ENCODE data around the gene HOXA4.

HOXA4 gene

DNA sequence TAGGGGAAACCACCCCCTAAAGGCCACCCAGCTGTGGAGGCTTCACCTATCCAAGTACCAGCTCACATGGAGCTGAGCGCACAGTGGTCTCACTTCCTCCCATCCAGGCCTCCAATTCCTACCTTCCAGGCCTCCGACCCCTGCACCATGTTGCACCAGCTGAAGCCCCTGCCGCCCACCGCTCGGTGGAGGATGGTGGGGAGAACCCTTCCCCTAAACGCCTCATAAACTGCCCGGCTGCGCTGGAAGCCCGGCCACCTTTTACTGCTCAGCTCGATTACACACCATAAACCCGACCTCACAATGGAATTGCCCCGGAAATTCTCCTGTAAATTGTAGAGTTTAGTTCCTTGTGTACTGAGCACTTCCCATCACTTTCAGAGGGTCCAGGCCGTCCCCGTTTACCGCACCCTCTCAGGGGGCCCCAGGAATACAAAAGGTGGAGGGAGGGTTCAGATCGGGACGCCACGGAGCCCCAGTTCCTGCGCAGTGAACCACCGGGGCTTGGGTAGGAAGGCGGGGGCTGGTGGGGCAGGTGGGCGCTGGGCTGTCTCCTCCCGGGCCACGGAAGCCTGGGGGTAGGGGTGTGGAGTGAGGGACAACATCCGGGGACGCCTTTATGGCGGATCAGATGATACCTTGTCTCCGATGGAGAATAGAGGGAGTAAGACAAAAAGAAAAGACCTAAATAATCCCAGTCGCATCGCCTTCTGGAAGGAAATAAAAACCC is 27.3 kb upstream of the HOXA4 start:
- no peak for DNase-seq

DNA sequence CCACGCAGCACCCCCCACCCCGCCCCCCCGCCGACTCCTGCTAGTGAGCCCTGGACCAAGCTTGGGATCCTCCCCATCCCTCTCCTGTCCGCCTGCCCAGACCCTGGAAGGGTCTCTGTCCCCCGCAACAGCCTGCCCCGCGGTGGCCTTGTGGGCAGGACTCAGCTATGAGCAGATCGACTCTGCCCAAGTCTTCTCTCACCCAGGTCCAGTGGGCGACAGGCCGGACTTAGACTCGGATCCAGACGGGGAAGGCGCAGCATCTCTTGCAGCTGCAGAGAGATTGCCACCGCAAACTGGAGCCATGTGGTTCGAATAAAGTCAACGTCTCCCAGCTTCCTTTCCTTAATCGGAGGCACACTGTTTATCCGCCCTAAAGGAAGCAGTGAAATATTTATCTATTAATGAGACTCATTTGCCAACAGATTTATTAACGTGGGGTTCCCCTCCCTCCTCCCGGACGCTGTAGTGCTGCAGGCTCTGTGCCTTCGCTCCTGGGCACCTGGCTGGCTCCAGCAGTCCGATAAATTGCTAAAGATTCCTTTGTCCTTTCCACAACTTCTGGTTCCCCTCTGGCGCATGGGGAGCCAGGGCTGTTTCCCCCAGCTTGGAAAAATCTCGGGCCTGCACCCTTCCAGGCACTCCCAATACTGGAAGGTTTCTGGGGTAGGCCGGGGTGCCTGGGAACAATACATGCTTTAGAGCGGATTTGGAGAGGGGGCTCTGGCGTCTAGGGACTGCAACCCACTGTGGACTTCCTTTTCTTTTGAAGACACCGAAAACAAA is 26.6 kb upstream of the HOXA4 start:
- no peak for DNase-seq

DNA sequence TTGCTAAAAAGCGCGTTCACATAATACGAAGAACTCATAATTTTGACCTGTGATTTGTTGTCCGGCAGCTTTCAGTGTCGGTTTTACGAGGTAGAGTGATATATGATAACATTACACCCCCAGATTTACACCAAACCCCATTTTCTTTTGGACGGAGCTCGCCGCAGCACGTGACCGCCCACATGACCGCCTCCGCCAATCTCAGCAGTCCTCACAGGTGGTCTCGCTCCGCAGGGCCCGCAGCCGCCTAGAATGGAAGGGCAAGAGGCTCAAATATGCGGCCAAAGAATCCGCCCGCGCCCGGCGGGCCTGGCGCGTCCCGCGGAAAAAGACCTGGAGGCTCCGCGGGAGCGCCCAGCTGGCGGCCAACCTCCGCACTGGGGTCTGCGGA is 25.9 kb upstream of the HOXA4 start, which contains the start of gene HOXA7:
HOXA7 (minus strand) TSS at position 168 of the 391 bp plus-strand sequence; CDS start at position 38, 130 bp downstream.
- no peak for DNase-seq

DNA sequence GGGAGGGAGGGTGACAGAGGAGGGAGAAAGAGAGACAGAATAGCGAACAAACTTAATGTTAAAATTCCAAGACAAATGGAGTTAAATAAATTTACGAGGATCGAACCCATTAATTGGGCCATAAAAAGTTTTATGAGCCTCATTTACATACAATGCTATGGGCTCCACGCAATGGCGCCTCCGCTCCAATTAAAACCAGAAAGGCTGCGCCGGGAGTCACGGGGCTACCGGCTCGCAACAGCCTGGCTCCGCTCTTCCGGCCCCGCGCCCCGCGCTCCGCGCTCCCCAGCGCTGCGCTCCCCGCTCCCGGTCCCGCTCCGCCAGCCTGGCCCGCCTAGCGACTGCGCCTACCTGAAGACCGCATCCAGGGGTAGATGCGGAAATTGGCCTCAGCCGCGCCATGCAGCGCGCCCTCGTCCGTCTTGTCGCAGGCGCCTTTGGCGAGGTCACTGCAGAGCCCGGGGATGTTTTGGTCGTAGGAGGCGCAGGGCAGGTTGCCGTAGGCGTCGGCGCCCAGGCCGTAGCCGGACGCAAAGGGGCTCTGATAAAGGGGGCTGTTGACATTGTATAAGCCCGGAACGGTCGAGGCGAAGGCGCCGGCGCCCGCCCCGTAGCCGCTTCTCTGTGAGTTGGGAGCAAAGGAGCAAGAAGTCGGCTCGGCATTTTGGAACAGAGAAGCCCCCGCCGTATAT is 25.4 kb upstream of the HOXA4 start:
- no peak for DNase-seq

DNA sequence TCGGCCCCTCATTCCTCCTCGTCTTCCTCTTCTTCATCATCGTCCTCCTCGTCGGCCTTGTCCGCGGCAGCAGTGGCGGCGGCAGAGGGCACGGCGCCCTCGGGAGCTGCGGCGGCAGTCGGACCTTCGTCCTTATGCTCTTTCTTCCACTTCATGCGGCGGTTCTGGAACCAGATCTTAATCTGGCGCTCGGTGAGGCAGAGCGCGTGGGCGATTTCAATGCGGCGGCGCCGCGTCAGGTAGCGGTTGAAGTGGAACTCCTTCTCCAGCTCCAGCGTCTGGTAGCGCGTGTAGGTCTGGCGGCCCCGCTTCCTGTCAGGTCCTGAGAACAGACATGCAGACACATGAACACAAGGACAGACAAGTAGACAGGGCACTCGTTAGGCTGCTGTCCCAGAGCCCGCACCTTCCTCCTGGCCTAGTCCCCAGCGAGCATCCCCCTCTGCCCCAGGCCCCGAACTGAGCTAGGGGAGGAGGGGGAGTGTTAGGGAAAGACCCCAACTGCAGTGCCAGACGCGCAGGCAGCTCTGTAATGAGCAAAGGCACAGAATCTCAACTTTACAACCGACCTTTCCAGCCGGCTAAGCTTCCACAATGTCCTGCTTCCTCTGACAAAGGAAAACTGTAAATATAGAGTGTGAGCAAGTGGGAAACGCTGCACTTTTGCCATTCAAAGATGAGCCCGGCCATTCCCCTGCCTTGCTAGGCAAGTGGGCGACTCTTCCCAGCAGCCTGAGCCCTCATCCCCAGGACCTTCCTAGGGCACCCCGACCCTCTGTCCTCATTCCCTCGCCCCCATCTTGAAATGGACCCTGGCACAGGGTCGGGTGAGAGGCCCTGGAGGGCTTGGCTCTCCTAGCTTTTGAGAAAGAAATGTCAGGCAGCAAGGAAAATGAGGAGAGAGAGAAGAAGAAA is 24.6 kb upstream of the HOXA4 start:
- DNase-seq, result no peak

DNA sequence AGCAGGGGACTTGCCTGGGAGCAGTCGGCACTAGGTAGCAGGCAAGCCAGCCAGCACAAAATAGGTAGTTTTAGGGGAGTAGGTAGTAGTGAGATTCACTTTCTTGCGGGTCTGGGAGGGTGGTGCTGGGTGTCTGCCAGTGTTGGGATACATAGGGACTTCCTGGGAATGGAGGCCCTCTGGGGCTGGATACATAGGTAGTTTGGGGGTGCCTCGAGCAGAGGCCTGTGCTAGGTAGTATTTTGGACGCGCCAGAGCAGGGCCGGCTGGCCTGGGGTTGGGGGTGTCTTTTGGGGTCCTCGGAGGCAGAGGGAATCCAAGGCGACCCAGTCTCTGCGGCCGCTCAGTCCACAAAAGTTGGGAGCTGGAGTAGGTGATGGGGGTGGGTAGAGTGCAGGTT is 23.8 kb upstream of the HOXA4 start:
- DNase-seq, result no peak

DNA sequence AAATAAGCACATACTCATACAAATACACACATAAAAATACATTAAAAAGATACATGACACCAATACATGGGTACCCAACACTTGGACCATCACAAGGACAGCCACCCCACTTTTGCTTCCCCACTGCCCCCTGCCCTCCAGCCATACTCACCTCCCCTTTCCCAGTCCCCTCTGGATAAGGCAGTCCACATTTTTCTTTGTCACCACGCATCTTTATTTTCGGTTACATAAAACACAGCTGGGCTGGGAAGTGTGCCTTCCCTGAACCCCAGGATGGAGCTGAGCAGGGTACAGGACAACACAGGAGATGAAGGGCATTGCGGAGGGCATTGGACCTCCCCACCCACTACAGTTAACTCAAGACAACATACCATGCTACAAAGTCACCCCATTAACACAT is 23.0 kb upstream of the HOXA4 start:
- DNase-seq, result no peak

DNA sequence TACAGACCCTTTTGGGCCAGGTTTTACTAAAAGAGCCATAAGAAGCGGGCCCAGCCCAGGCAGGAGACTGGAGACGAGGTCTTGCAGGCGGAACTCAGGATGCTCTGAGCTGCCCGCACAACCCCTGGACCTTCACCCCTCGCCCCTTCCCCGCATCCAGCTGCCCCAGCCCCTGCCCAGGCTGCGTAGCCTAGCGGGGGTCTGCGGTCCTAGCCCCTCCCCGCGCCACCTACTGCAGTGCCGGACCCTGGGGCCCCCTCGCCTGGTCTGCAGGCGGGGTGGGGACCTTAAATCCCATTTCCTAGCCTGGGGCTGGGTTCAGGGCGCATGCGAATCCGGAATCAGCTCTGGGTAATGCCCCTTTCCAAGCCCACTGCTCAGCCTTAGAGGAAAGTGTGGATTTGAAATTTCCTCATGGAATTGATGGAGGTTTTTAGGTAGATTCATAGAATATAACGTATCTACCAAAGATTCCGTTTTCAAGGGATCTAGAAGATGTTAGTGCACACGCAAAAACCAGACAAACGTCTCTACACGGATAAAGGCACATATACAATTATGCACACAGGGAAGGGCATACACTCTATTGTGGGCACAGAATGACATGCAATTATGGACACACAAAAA is 22.4 kb upstream of the HOXA4 start:
- DNase-seq, result no peak

DNA sequence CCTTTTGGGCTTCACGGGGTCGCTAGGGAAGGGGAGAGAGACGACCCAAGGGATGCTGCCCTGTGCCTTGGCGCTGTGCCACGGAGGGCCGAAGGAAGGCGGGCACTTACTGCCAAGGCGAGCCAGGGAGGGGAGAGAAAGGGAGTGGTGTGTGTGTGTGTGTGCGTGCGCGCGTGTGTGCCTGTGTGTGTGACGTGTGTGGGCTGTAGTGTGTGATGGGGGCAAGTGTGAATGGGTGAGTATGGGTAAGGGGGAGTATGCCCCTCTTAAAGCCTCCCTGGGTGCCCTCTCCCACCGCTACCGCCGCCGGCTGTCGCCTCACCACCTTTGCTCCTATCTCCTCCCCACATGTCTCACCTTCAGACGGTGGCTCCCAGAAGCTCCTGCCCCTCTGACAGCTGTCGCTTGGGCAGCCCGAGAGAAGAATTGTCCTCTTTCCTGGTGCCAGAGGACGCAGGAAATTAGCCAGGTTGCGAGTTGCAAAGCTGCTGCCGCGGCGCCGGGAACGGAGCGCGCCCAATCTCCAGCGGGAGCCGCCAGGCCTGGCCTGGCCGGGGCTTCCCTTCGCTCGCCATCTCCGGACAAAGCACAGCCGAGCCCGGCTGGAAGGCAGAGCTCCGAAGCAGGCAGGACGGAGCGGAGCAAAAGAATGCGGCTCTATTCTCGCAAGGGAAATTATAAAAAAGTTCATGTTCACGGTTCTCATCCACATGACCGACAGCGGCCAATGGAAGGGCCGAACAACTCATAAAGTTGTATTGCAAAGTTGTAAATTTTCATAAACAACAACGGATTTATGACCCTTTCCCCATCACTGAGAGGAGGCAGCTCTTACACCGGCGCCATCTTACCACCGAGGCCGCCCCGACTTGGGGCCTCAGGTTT is 21.6 kb upstream of the HOXA4 start, which contains the start of gene HOXA3:
HOXA3 (minus strand) TSS at position 653 of the 885 bp plus-strand sequence. CDS start 41,943 bp downstream, outside the sequence.
- DNase-seq, result no peak

DNA sequence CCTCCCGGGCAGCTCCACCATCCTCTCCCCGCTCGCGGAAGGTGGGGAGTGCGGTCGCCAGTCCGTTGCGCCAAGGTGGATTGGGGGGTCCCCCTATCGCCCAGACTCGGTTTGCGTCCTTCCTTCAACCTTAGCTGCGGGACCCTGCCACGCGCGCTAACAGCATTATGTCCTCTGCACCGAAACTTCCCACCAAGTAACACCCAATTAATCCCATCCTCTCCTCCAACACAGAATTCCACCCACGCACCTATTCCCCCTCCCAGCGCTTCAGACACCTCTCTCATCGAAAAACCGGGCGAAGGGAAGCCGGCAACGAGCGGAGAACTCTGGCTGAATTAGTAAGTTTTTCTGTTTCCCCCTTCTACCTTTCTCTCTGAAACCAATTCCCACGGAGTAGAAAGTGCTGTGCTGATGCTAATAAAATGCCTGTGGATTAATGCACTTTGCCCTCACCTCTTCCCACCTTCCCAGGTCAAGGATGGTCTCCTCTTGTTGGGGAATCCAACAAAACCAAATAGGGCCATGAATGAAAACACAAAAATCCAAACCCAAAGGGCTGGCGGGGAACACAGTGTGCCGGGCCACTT is 20.9 kb upstream of the HOXA4 start:
- no peak for DNase-seq

DNA sequence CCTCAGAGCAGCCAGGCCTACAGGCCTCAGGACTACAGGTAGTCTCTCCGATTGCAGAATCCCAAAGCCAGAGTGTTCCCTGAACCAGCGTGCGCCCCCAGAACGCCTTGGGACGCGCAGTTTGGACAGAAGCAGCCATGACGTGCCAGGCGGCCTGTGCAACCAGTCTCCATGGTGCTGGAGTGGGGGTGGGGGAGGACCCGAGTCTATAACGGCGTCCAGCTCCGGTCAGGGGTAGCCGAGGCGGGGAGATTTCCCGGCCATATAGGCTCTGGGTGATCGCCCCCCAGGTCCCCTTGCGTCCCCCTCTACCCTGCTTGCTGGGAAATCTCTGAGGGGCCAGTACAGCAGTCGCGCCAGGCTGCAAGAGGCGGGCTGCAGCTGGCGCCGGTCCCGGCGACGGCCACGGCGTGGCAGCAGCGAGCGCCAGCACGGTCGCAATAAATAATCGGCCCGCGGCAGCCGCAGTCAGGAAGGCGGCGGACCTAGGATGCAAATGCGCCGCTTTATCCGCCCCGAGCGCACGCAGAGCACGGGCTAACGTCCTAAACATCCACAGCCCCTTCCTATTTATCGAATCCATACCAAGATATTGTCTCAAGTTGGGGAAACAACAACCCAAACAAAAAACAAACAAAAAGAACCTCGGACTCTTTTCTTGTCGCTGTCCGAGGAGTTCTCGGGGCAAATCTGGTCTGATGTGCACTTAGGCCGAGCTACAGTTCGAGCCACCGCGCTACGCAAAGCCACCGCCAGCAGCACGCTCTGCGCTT is 20.2 kb upstream of the HOXA4 start:
- DNase-seq, result peak; percentile 37 to 68 (median 55)

DNA sequence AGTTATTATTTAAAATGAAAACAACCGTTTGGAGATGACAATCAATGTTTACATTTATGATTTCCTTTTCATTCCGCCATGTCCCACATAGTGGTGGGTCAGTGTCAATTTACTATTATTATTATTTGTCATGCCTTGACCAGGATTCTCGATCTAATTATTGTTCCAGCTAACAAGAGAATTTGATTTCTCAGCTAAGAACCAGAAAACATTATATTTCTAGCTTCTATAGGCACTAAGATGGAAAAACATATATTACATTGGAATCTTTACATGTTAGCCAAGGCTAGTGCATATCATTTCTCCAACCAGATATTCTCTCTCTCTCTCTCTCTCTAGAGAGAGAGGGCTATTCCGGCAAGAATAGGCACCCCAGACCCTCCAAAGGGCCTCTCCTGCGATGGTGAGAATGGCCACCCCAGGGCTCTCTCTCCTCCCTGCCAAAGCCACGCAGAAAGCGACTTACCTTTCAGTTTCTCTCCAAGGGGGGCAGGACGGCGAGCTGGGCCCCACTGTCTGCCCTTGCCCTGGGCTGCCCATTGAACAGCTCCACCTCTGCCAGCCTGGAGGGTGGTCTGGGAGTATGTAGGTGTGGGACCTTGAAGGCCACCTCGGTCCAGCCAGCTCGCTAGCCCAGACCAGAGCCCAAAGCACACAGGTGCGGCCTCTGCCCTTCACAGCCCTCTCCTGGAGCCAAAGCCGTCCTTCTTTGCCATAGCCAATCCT is 19.4 kb upstream of the HOXA4 start:
- DNase-seq, result no peak

DNA sequence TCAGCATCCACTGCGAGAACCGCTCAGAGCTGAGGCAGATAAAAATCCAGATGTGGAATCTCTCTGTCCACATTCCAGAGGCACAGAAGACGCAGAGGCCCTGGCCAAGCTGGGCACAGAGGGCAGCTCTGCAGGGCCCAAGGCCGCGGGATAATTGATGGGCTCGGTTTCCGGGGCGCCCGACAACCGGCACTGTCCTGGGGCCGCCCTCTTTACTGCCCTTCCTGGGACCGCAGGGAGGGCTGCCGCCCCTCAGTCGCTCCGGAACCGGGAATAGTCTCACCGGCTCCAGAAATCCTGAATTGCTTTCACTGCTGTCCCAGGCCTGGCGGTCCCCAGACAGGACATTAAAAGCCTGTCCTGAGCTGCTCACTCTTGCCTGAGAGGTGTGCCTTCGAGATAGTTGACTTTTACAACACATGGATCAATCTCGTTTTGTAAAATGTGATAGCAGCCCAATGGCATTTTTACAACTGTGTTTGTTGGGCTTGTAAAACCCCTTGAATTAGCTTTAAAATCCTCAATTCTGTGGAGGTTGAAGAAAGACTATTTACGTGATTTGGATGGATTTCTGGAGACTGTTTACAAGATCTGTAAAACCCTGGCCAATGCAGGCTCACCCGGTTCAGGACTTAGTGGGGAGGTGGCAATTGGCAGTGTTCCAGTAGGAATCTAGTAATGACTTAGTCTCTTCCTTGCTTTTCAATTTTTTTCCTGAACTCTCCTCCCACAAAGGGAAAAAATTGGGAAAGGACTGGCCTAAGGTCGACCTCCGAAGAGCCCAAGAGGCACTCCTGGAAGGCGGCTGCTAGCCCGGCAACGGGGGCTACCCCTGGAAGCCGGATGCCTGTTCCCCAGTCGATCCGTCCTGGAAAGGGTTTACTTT is 18.4 kb upstream of the HOXA4 start:
- no peak for DNase-seq

DNA sequence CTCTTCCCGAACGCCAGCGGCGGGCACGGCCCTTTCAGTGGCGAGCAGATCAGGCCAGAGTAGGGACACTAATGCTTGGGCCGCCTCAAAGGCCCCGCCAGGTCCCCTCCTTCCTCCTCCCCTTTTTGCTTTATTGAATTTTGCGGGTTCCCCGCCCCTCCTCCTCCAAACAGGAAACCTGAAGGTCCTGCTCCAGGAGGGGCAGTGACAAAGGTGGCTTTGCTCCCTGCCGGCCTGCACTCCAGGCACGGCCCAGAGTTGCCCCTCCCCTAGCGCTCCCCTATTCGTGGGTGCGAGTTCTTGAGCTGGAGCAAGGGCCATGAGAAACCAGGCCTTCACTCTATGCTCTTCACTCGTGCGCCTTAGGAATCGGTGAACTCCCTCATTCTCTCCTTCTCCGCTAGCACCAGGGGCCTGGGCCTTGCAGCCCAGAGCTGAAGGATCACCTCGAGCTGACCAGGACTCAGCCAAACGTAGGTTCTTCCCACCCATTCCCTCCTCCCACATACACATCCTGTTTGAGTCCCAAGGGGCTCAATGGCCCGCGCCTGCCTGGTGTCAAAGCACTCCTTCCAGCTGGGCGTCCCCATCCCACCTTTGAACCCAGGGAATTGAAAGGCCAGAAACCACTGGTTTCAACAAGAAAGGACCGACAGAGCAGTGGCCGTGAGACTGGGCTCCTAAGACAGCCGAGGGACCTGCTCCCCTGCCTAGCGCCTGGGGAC is 17.6 kb upstream of the HOXA4 start:
- DNase-seq, result no peak

DNA sequence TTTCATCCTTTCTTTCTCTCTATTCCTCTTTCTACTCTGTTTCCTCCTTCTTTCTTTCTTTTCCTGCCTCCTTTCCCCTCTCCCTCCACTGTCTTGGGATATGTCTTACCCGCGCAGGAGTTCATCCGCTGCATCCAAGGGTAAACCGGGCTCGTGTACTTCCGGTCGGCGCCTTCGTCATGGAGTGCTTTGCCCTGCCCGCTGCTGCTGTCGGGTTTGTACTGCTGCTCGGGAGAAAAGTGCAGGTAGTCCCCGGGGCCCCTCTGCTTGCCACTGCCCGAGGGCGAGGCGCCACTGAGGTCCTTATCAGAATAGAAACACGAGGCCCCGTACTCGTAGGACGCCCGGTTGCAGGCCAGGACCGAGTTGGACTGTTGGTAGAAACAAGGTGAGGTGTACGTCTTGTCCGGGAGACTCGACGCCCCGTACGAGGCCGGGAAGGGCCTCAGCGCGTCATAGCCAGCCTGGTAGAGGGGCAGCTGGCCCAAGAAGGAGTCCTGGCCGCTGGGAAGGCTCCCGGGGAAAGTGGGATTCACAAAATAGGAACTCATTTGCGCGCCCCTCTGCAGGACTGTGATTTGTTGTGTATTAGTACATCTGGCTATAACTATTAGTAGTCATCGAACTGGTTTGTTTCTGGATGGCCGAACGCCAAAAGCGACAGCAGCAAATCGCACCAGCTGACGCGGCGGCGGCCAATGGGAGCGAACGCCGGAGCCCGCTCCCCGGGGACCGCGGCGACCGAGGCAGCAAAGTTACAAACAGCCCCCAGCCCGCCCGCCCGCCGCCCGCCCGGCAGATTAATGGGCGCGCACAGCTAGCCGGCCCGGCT is 16.9 kb upstream of the HOXA4 start, which contains the start of gene HOXA6:
HOXA6 (minus strand) TSS at position 576 of the 832 bp plus-strand sequence; CDS start at position 551, 25 bp downstream.
- no peak for DNase-seq
